Stimulated activated CD4-positive, alpha-beta T cell treated with anti-CD3 and anti-CD28 coated beads, Interleukin-15, amount 100 ng/mL, for 48 hours (primary cell): ENCODE results near the gene RASSF1.

Experiments
- DNase-seq, 2 donors: peaks; one replicate each; pipeline ENCODE4 v3.0.0-alpha.2; 2020; ENCODE audit warnings: low read depth in 2 of 2

Gene RASSF1

GRCh38 chr3:50365842-50366220 is 25.2 kb upstream of the RASSF1 start:
- no peak for DNase-seq

GRCh38 chr3:50365080-50365841 is 24.6 kb upstream of the RASSF1 start:
- peak; percentile 92 to 93 for DNase-seq

- no peak for DNase-seq
These were observed 24.0 kb upstream of the RASSF1 start for GRCh38 chr3:50364573-50365079.

- DNase-seq = no peak
These were observed 19.1 kb upstream of the RASSF1 start for GRCh38 chr3:50359760-50360110.

- peak; percentile 93 to 94 for DNase-seq
These were observed 18.5 kb upstream of the RASSF1 start, which contains the start of gene TMEM115 for GRCh38 chr3:50358911-50359759. TSS of gene TMEM115 (minus strand) at chr3:50359521. CDS start at chr3:50359063, 458 bp downstream.

- no peak for DNase-seq
These were observed 17.8 kb upstream of the RASSF1 start for GRCh38 chr3:50358355-50358910.

- no peak for DNase-seq
These were observed 16.8 kb upstream of the RASSF1 start for GRCh38 chr3:50357481-50357880.

- no peak for DNase-seq
These were observed 15.9 kb upstream of the RASSF1 start for GRCh38 chr3:50356553-50356952.

- DNase-seq = no peak
These were observed 15.4 kb upstream of the RASSF1 start for GRCh38 chr3:50355829-50356552.

- no peak for DNase-seq
These were observed 14.2 kb upstream of the RASSF1 start for GRCh38 chr3:50354850-50355249.

- DNase-seq = no peak
These were observed 13.6 kb upstream of the RASSF1 start for GRCh38 chr3:50354186-50354764.

GRCh38 chr3:50353245-50354004 is 12.8 kb upstream of the RASSF1 start:
- DNase-seq = no peak

GRCh38 chr3:50352781-50353180 is 12.1 kb upstream of the RASSF1 start:
- no peak for DNase-seq

- no peak for DNase-seq
These were observed 10.7 kb upstream of the RASSF1 start for GRCh38 chr3:50351323-50351697.

GRCh38 chr3:50350527-50351322 is 10.1 kb upstream of the RASSF1 start, which contains the start of the genes CYB561D2 and NPRL2:
TSS of gene CYB561D2 (plus strand) at chr3:50350862. CDS start at chr3:50351434, 572 bp downstream.
TSS of gene NPRL2 (minus strand) at chr3:50350775. CDS start at chr3:50350652, 123 bp downstream.
- peak; percentile 97 to 98 for DNase-seq

- no peak for DNase-seq
These were observed 9.5 kb upstream of the RASSF1 start for GRCh38 chr3:50350213-50350526.

GRCh38 chr3:50347187-50347813 is 6.7 kb upstream of the RASSF1 start:
- peak; percentile 60 to 65 for DNase-seq

GRCh38 chr3:50345586-50346234 is 5.1 kb upstream of the RASSF1 start, which contains the start of gene ZMYND10:
TSS of gene ZMYND10 (minus strand) at chr3:50345732. CDS start at chr3:50345579, 153 bp downstream.
- peak in 1 of 2 donors; percentile 70 for DNase-seq

GRCh38 chr3:50345008-50345407 is 4.4 kb upstream of the RASSF1 start:
- no peak for DNase-seq
